Stimulated activated CD4-positive, alpha-beta T cell treated with anti-CD3 and anti-CD28 coated beads, Interleukin-15, amount 100 ng/mL, for 48 hours (primary cell): ENCODE data around the gene CDC37L1.
A peak's percentile ranks its signal among the peaks of the same experiment; 100 is the strongest.
"Not testable (repeated sequence)": the region's sequence is repeated elsewhere in the genome, so short reads cannot be mapped to it uniquely, and the experiment has no call there.

Source experiments
- DNase-seq, 2 donors: peaks; one replicate each; pipeline ENCODE4 v3.0.0-alpha.2; 2020; ENCODE audit warnings: low read depth in 2 of 2

CDC37L1 gene

DNA sequence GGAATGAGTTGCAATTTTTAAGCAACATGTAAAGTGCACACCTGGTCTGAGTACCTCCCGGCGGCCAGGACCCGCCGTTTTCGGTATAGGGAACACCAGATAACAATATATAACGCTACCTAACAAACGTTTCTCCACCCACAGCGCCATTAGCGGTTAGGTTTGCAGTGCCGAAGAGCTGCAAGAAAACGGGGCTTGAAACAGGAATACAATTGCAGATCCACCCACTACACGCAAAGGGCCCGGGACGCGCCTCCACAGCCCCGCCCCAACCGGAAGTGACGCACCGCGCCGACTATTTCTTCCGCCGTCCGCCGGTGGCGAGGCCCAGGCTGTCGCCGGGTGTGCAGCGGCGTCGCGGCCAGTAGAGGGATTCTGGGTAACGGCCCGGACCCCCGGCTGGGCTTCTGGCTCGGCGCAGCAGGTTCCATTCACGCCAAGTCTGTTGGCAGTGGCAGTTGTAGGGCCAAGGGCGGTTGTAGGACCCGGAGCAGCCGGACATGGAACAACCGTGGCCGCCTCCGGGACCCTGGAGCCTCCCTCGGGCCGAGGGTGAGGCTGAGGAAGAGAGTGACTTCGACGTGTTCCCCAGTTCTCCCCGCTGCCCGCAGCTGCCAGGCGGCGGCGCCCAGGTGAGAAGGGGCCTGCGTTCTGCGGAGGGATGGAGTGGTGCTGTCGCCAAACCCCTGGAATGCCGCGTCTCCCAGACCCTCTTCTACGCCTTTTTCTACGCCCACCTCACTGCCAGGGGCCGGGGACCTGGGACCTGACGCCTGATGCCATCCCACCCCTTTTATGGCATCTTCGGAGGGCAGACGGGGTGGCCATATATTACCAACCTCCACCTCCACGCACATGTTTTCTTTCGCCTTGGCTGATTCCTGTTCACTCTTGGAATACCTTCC lies at the start of gene CDC37L1:
CDC37L1 (plus strand) TSS at position 302 of the 905 bp plus-strand sequence; CDS start at position 501, 199 bp downstream.
- peak; percentile 95 to 99 for DNase-seq

DNA sequence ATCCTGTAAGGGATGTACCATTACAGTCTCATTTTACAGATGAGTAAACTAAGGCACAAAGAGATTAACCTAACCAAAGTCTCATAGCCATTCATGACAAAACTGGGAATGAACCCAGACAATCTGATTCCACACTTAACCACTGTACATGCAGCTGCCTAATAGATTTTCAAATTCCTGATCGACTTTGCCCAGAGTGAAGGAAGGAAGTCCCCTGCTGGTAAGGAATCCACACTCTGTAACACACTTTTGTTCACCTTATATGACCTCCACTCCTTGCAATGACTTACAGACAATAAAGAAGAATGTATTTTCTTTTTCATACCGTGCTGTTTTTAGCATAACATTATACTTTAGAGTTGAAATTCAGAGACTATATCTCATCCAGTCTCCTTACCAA lies 48.5 kb upstream of the CDC37L1 start:
- DNase-seq, result no peak

DNA sequence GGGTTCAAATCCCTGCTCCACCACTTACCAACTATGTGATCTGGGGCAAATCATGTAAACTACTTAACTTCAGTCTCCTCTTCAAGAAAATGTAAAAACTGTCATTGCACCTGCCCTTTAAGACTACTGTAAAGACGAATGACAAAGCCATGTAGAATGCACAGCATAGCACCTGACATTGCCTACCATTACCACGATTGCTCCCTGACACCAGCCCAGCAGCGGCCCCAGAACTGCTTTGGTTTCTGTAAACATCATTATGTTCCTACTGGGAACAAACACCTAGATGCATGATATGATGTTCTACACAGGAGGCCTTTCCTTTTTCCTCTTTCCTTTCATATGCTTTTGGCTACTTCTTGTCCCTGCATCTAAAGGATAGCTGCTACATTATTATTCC lies 40.4 kb upstream of the CDC37L1 start:
- no peak for DNase-seq

DNA sequence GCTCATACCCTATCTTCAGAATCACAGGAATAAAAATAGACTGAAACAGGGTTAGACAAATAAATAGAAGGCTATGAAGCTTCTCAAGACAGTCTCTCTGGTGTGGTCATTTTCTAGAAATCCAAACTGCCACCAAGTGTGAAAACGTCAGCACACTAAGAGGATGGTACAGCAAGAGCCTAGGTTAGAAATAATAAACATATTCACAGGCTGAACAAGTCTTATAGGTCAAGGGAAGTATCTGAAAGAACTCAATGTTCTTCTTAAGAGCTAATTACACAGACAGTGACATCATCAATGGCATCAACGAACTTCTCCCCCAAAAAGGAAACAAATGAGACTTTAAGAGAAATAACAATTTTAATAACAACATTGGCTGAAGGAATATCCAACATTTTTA lies 39.9 kb upstream of the CDC37L1 start:
- DNase-seq, result no peak

DNA sequence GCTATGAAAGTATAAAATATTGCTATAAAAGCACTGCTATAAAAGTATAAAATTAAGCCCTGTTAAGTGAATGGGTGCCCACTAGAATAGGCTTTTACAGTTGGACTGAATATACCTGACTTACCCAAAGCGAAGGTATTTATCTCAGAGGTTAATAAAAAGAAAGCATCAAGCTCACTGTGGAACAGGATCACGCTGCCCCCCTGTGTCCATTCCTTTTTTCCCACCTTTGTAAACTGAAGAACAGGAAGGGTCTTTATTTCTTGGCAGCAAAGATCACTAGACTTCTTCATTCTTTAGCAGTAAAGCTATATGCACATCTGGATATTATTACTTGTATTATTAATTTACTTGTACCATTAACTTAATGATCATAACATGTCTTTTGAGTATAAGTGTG lies 39.3 kb upstream of the CDC37L1 start:
- DNase-seq, result peak in 1 of 2 donors; percentile 25

- no peak for DNase-seq
These were observed 37.0 kb upstream of the CDC37L1 start for GRCh38 chr9:4642351-4642750.

- no peak for DNase-seq
These were observed 25.3 kb upstream of the CDC37L1 start for GRCh38 chr9:4654084-4654483.

DNA sequence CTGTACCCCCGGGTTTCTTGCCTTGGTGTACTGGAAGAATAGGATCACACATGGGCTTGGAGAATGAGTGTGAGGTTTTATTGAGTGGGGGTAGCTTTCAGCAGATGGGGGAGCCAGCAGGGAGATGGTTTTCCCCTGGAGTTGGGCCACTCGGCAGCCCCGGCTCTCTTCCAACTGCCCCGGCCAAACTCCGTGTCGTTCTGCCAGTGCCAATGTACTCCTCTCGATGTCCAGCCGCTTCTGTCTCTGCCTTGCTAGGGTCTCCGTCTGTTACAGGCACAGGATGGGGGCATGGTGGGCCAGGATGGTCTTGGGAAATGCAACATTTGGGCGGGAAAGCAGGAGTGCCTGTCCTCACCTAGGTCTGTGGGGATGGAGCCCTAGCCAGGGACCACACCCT lies 24.8 kb upstream of the CDC37L1 start:
- no peak for DNase-seq

DNA sequence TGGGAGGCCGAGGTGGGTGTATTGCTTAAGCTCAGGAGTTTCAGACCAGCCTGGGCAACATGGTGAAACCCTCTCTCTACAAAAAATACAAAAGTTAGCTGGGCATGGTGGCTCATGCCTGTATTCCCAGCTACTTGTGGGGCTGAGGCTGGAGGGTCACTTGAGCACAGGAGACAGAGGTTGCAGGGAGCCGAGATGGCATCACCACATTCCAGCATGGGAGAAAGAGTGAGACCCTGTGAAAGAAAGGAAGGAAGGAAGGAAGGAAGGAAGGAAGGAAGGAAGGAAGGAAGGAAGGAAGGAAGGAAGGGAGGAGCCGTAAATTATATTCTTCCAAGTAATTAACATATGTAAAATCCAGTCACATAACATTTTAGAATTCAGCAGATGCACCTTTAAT lies 23.2 kb upstream of the CDC37L1 start:
- not testable (repeated sequence) for DNase-seq

DNA sequence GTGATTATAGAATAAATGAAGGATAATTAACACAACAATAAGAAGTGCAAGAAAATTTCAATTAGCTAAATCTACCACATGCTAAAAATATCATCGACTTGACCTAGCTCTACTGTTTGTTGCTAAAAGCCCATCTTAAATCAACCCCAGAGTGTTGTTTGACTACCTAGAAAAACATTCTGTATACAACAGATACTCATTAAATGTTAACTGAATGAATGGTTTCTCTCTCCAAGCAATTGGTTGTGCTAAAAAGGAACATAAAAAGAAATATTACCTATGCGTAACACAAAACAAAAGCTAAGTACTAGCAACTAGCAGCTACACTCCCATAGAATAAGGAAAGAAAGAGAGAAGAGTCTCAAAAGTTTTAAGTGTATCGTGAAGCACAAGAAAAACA lies 22.7 kb upstream of the CDC37L1 start:
- no peak for DNase-seq

- DNase-seq, result no peak
These were observed 21.8 kb upstream of the CDC37L1 start for GRCh38 chr9:4657426-4658159.

DNA sequence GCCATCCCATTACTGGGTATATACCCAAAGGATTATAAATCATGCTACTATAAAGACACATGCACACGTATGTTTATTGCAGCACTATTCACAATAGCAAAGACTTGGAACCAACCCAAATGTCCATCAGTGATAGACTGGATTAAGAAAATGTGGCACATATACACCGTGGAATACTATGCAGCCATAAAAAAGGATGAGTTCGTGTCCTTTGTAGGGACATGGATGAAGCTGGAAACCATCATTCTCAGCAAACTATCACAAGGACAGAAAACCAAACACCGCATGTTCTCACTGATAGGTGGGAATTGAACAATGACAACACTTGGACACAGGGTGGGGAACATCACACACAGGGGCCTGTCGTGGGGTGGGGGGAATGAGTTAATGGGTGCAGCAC lies 18.7 kb upstream of the CDC37L1 start:
- DNase-seq, result not testable (repeated sequence)

GRCh38 chr9:4661165-4661564 lies 18.2 kb upstream of the CDC37L1 start:
- no peak for DNase-seq

DNA sequence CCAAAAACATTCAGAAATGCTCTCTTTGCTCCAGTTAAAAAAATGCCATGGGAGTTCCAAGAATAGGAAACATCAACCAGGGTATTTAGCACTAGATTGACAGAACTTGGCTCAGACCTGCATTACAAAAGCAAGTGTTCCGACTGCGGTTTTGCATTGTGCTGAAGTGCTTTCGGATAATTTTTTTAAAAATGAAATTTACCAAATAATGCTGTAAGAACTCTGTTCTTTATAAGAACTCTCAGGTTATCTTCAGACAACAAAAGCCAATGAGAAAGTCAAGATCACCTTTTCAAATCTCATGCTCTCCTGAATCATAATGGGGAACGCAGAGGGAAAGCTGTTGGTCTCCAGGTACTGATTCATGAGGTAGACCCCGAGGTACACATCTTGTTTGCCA lies 17.8 kb upstream of the CDC37L1 start:
- no peak for DNase-seq

DNA sequence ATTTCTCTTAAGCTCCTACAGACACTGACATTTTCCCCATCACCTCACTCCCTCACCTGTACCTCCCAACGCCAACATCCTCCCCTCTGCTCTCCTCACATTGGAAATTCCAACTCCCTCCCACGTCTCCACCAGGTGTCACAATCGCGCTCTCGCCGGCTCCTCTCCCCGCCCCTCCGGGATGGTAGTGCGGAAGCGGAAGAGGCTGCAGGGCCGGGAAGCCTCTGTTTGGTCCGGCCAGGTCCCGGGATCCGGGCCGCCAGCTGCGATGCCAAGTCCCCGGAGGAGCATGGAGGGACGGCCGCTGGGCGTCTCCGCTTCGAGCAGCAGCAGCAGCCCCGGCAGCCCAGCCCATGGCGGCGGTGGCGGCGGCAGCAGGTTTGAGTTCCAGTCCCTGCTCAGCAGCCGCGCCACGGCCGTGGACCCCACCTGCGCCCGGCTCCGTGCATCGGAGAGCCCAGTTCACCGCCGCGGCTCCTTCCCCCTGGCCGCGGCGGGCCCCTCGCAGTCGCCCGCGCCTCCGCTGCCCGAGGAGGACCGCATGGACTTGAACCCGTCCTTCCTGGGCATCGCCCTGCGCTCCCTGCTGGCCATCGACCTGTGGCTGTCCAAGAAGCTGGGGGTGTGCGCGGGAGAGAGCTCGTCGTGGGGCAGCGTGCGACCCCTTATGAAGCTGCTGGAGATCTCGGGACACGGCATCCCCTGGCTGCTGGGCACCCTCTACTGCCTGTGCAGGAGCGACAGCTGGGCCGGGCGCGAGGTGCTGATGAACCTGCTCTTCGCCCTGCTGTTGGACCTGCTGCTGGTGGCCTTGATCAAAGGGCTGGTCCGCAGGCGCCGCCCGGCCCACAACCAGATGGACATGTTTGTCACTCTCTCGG lies 17.0 kb upstream of the CDC37L1 start, which contains the start of gene PLPP6:
PLPP6 (plus strand) TSS at position 187 of the 881 bp plus-strand sequence; CDS start at position 269, 82 bp downstream.
- DNase-seq, result peak; percentile 56 to 64

DNA sequence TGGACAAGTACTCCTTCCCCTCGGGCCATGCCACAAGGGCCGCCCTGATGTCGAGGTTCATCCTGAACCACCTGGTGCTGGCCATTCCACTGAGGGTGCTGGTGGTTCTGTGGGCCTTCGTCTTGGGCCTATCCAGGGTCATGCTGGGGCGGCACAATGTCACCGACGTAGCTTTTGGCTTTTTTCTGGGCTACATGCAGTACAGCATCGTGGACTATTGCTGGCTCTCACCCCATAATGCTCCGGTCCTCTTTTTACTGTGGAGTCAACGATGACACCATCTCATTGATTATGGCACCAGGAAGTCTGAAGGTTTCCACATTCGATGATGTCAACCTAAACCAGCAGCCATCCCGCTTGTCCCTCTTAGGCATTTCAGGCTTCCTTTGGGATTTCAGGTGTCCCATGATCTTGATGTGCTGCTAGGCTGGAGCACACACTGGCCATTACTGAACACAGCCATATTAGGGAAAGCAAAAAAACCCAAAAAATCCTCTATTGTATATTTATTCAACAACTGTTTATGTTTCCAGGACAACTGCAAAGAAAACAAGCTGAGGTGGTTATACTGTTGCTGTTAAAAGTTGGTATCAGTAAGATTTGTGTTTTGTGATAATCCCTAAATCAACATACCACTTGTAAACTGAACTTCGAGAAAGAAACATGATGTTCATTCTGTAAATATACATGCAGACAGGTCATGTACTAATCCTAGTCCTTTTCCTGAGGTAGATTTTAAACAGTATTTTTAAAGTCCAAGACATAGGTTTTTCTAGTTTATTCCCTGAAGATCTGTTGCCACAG lies 16.2 kb upstream of the CDC37L1 start:
- no peak for DNase-seq

DNA sequence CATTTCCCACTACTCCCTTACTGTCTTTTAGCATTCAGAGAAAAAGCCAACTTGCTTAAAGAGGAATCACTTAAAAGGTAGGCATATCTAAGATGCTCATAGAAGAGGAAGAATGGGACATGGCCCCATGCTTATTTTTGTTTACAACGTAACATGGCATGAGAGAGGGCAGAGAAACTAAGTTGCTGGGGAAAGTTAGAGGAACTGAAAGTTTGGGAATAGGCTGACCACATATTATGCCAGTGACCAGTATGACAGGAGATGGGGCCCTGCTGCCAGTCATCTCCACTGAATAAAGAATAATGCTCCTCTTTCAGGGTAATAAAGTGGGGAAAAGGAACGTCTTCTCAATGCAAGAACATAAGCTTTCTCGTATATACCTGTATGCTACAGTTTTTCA lies 15.4 kb upstream of the CDC37L1 start:
- DNase-seq, result no peak

DNA sequence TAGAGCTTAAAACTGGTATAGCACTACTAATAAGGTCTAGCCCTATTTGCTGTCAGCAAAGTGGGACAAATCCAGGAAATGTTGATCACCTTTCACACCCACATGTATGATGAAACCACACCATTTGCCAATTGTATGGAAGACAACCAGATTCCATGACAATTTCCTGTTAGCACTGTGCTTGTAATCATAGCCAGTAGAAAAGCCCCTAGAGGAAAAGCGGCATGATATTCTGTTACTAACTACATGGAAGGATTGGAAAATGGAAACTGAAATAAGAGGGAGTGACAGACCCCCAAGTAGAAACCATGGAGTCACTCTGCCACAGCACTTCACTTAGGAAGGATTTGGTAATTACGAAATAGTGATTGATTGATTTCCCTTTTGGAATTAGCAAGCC lies 14.0 kb upstream of the CDC37L1 start:
- DNase-seq, result no peak

DNA sequence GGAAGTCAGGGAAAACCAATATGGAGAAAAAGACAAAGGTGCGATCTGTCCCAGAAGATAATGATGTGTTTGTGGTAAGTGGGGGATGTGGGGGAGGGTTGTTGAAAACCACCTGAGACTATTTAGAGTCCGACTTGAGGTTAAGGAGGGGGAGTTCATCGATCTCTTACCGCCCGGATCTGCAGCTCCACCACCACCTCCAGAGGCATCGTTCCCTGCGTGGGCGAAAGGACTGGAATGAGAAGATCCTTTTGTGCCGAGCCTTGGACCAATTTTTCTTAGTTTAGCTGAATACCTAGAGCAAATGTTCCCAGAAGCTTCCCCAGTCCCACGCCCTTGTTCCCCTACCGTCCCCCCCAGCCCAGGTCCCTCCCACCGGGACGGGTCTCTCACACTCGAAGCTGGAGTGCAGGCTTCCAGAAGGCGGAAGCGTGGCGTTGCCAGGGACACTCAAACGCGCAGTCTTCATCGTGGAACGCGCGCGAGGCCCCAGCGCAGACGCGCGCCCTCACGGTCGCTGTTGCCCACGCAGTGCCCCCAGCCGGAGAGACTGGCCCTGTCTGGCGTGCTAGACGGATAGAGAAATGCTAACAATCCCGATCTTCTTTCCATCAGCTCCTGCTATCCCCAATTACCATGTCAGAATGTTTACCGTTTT lies 13.2 kb upstream of the CDC37L1 start, which contains the start of gene SPATA6L:
SPATA6L (minus strand) TSS at position 439 of the 658 bp plus-strand sequence; CDS start at position 209, 230 bp downstream.
- DNase-seq, result no peak

DNA sequence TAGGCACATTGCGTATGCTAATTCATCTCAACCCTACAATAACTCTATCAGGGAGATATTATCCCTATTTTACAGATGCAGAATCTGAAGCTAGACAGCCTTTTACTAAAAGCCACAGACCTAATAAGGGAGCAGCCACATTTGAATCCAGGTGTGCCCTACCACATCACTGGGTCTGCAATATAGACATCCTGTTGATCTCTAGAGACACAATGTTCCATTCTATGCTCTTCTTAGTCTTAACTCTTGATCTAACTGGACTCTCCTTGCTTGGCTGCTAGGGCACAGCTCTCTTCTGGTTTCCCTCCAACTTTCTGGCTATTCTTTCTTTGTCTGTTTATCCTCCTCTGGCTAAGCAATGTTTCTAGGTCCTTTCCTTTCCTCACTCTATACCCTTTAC lies 11.7 kb upstream of the CDC37L1 start:
- DNase-seq, result no peak
